DMS 273 (cell line): ENCODE results near the gene CC2D2B.
A peak's percentile ranks its signal among the peaks of the same experiment; 100 is the strongest.

Experiments
- DNase-seq: peaks from one replicate; lab custom pipeline; 2025; ENCODE audit not compliant: unreplicated experiment; lab: John Stamatoyannopoulos, UW

The CC2D2B gene

DNA sequence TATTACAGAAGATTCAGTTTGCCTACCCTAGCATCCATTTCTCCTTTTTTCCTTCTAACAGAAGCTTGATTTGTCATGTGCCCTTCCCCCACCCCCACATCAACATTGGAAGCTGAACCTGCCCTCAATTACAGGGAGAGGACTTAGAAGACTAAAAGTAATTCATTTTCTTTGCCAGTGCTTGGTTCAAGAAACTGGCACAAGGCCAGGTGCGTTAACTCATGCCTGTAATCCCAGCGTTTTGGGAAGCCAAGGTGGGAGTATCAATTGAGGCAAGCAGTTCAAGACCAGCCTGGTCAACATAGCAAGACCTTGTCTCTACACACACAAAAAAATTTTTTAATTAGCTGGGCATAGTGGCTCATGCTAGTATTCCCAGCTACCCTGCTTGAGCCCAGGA lies 168.2 kb downstream of the CC2D2B start:
- DNase-seq, result peak; percentile 0

DNA sequence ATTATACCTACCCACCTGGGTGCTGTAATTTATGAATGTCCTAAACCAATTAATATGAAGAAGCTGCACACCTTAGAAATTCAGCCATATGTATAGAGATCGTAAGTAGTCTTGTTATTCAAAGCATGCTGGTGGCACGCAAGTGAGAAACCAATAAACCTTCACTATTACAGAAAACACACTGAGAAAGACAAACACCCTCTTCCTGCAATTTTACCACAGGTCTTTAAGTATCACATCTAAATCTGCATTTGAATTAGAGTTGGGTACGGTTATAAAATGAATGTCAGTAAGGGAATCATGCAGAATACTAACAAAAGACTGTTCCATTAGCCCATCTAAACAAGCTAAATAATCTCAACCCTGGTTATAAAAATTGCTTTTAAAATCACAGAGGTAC lies 169.4 kb downstream of the CC2D2B start:
- DNase-seq, result no peak

GRCh38 chr10:96082153-96082552 lies 174.4 kb downstream of the CC2D2B start:
- no peak for DNase-seq
